Measurements from ENCODE around the gene DNAJC1.

The DNAJC1 gene

GRCh38 chr10:21764466-21765189 lies 238.9 kb downstream of the DNAJC1 start:
- DNase-seq (ENCODE audit: low read depth, low spot score): no peak

GRCh38 chr10:21760332-21760731 lies 243.2 kb downstream of the DNAJC1 start:
- DNase-seq (ENCODE audit: low read depth, low spot score): no peak

DNA sequence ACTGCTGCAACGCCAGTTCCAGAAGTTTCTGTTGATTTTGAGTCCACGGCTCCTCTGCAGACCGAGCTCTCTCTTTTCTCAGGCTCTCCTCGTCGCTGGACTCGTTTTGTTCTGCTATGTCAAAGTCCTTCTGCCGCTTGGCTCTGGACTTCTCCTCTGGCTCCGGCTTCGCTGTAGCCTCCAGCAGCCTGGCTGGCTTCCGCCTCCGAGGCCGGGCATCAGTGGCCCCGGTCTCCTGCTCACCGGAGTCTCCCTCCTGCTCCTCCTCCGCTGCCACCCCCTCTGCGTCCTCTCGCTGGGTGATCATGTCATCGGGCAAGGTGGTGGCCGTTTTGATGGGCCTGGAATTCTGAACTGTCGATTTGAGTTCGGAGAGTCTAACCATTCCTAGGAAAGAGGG lies 244.3 kb downstream of the DNAJC1 start:
- no peak for DNase-seq (ENCODE audit: low read depth, low spot score)

- DNase-seq (ENCODE audit: low read depth, low spot score): no peak
Measured at GRCh38 chr10:21758696-21759095, 244.8 kb downstream of the DNAJC1 start.

GRCh38 chr10:21758239-21758638 lies 245.3 kb downstream of the DNAJC1 start:
- DNase-seq (ENCODE audit: low read depth, low spot score): no peak

DNA sequence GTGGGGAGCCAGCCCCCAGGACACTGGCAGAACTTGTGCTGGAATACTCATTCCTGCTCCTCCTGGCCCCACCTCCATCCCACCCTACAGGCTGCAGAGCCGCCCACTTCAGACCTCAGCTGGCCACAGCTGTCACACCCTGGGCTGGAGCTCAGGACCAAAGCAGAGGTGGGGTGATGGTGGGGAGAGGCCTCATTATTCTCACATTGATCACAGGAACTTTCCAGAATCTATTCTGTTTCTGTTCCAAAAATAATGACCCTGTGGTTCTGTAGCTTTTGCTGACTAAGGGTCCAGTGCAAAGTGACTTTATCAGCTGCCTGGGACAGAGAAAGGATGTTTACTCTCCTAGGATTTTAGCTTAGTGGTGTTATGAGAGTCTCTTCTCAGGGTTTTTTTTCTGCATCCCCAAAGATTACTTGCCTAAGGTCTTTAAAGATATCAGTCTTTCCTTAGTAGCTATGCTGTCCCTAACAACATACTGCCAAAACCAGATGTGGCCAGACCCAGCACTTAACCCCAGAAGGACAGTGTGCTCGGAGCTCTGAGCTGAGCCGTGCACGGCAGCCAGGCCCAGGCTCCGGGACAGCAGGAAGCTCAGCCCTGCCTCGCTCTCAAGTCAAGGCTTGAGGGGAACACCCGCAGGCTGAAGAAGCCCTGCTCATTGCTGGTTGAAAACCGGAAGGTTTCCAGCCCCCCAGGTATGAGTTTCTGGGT lies 246.2 kb downstream of the DNAJC1 start:
- no peak for DNase-seq (ENCODE audit: low read depth, low spot score)

GRCh38 chr10:21756707-21757106 lies 246.8 kb downstream of the DNAJC1 start:
- DNase-seq (ENCODE audit: low read depth, low spot score): no peak

GRCh38 chr10:21754410-21755011 lies 249.0 kb downstream of the DNAJC1 start:
- no peak for DNase-seq (ENCODE audit: low read depth, low spot score)

- DNase-seq (ENCODE audit: low read depth, low spot score): no peak
Measured at GRCh38 chr10:21753497-21754270, 249.8 kb downstream of the DNAJC1 start.

DNA sequence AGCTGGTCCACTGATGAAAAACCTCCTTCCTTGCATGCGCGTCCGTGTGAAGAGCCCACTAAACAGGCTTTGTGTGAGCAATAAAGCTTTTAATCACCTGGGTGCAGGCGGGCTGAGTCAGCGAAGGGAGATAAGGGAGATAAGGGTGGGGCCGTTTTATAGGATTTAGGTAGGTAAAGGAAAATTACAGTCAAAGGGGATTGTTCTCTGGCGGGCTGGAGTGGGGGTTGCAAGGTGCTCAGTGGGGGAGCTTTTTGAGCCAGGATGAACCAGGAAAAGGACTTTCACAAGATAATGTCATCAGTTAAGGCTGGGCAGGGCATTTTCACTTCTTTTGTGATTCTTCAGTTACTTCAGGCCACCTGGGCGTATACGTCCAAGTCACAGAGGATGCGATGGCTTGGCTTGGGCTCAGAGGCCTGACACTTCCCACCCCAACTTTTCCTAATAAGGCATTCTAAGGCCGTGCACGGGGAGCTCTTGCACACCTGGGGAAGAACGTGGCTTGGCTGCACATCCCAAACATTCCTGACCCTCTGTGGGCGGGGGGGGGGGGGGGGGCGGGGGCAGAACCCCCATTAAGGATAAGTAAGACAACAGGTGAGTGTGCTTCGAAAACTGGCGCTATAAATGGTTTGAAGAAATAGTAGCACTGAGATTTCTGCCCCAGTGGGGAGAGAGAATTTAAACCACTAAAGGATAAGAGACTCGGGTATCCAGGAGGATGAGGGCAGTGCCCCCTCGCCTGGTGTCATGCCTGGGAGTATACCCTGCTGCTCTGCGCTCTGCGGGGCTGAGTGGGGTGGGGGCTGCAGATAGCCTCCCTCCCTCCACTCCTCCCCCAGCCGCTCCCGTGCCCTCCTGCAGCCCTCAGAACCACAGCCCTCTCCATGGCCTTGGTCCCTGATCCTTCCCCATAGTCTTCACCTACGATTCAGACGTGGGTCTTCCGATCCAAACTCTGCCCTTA lies 251.9 kb downstream of the DNAJC1 start:
- peak; percentile 96 for DNase-seq (ENCODE audit: low read depth, low spot score)

DNA sequence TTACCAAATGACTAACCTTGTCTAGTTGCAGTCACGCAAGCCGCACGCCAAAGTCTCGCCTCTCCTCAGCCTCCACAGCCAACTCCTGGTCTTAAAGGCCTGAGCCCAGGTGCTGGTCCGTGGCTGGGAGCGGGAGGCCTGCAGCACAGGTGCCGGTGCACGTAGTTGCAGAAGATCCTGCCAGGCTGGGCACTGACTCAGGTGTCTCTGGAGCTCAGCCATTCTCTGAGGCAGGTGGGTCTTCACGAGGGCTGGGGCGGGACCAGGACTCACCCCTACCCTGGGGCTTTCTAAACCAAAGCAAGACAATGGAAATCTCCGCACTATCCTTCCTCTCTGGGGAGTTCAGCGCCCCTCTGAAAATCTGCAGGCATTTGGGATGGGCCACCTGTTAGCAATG lies 253.1 kb downstream of the DNAJC1 start:
- no peak for DNase-seq (ENCODE audit: low read depth, low spot score)

GRCh38 chr10:21749788-21750187 lies 253.7 kb downstream of the DNAJC1 start:
- no peak for DNase-seq (ENCODE audit: low read depth, low spot score)

DNA sequence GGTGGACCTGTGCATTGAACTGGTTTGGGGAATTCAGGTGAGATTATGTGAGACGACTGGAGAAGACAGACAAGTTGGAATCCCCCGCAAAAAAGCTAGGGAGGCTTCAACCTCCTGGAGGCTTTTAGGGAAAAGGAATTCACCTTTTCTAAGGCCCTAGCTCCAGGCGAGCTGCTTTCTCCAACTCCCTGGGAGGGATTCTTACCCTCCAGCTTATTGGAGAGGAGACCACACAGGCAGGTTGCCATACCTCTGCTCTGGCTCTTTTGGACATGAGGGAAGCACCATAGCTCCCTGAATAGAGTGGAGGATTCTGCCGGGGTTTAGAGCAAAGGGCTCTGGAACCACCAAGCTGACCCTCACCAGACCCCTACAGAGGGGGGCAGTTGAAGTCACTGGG lies 255.7 kb downstream of the DNAJC1 start:
- no peak for DNase-seq (ENCODE audit: low read depth, low spot score)

DNA sequence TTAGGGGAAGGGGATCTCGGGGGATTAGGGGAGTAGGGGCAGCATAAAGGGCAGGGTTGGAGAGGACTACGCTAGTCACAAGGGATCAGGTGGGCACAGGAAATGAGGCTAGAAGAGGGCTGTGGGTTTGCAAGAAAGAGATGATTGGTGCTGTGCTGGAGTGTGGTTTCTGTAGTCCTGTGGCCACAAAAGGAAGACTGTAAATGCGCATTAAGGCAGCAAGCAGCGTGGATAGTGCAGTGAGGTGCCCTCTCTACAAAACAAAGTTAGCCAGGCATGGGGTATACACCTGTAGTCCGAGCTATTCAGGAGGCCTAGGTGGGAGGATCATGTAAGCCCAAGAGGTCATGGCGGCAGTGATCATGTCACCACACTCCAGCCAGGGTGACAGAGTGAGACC lies 257.4 kb downstream of the DNAJC1 start:
- DNase-seq (ENCODE audit: low read depth, low spot score): no peak

DNA sequence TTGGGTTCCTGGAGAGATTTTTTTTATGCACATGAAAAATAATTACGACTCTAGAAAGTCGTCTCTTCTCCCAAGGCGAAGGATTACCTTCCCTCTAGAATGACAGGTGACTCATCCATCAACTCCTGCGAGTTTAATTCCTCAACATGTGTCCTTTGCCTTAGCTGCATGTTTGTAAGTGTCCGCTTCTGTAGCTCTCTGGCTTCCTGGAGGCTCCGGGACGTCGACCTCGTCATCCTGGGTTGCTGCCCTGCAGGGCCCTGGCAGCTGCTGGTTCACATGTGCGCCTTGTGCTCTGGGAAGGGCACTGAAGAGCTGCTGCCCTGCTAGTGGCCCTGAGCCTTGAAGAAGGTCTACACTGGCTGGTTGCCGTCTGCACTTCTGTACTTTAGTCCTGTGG lies 259.3 kb downstream of the DNAJC1 start:
- DNase-seq (ENCODE audit: low read depth, low spot score): no peak

DNA sequence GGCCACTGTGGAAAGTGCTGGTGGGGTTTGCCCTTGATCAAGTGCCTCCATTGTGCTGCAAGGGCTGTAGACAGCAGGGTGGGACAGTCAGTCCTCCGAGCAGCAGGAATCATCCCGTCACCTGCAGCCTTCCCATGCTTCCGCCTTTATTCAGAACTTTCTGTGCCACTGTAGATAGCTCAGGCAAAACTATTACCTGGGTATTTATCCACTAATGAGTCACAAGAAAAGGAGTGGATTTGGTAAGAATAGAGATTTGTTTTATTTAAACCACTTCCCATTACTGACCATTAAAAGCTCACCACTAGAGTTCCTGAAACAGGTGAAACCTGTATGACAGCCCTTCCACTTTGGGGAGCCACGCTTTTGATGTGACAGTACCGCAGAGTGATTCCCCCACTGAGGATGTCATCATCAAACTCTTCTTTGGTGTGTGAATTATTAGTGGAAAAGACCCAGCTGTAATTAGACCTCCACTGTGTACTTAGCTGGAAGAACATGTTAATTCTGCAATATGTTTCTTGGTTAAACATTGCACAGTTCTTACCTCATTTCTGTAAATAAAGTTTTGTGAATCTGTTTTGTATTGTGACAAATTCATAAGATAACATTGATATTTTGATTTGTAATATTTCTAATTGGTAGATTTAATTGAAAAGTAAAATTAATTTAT lies 260.7 kb downstream of the DNAJC1 start:
- no peak for DNase-seq (ENCODE audit: low read depth, low spot score)

GRCh38 chr10:21740989-21741388 lies 262.5 kb downstream of the DNAJC1 start:
- no peak for DNase-seq (ENCODE audit: low read depth, low spot score)

GRCh38 chr10:21737106-21737505 lies 266.4 kb downstream of the DNAJC1 start:
- no peak for DNase-seq (ENCODE audit: low read depth, low spot score)

DNA sequence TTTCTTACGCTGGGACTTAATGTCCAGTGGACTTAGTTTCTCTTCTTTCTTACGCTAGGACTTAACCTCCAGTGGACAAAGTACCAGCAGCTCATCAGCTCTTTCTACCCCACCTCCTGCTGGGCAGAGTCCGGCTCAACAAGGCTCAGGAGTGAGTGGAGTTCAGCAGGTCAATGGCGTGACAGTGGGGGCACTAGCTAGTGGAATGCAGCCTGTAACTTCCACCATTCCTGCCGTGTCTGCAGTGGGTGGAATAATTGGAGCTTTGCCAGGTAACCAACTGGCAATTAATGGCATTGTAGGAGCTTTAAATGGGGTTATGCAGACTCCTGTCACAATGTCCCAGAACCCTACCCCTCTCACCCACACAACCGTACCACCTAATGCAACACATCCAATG lies 269.8 kb downstream of the DNAJC1 start:
- no peak for DNase-seq (ENCODE audit: low read depth, low spot score)

- DNase-seq (ENCODE audit: low read depth, low spot score): peak; percentile 75
Measured at GRCh38 chr10:21732067-21732772, 271.3 kb downstream of the DNAJC1 start.

All from iPS DF 19.7 (cell line).